Astrocyte of the cerebellum (primary cell): ENCODE data around the gene ZNF319.

Experiments
- DNase-seq: peaks from one replicate; pipeline ENCODE4 v3.0.0-alpha.2; 2011; ENCODE audit warnings: low read depth
- H3K4me3 ChIP-seq: 2 replicates; pipeline ENCODE4 v1.5.1; 2011; ENCODE audit warnings: mild to moderate bottlenecking, low read depth, low read length, moderate library complexity
- in situ Hi-C: cut with HindIII; loops from 2 replicates; pipeline ENCODE4 v1.10.0; 2017; ENCODE audit warnings: low sequenced_read_pairs
- TF ChIP-seq, protein P1 (sequence below): IDR thresholded peaks from 2 replicates; pipeline ENCODE4 v1.5.1; 2012; ENCODE audit warnings: low read length, low read depth, moderate library complexity, mild to moderate bottlenecking; ENCODE audit errors: missing control alignments

The ZNF319 gene

DNA sequence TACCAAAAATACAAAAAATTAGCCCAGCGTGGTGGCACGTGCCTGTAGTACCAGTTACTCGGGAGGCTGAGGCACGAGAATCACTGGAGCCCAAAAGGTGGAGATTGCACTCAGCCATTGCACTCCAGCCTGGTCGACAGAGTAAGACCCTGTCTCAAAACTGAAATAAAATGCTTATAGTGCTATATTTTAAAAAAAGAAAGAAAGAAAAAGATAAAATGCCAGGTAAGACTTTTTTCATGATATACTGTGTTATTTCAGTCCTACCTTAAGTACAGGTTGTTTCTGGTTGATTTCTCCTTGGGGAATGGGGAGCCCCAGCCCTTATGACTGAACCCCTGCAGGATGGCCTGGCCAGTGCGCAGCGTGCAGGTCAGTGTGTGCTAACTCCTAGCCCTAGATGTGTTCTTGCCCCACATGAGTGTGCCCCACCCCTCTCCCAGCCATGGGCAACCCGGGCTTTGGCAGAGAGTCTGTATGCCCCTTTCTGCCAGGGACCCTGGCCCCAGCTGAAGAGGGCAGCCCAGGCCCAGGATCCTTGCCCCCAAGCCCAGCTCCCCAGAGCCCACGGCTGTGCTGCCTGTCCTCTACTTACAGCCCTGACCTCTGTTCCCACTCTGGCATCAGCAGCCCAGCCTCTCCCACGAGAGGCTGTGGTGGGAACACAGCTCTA is 30.9 kb downstream of the ZNF319 start:
- in situ Hi-C loops = no loop called here
- no peak overlapping the region for H3K4me3 ChIP-seq
- TF ChIP-seq, protein P1, sequence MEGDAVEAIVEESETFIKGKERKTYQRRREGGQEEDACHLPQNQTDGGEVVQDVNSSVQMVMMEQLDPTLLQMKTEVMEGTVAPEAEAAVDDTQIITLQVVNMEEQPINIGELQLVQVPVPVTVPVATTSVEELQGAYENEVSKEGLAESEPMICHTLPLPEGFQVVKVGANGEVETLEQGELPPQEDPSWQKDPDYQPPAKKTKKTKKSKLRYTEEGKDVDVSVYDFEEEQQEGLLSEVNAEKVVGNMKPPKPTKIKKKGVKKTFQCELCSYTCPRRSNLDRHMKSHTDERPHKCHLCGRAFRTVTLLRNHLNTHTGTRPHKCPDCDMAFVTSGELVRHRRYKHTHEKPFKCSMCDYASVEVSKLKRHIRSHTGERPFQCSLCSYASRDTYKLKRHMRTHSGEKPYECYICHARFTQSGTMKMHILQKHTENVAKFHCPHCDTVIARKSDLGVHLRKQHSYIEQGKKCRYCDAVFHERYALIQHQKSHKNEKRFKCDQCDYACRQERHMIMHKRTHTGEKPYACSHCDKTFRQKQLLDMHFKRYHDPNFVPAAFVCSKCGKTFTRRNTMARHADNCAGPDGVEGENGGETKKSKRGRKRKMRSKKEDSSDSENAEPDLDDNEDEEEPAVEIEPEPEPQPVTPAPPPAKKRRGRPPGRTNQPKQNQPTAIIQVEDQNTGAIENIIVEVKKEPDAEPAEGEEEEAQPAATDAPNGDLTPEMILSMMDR = no peak
- no peak for DNase-seq

DNA sequence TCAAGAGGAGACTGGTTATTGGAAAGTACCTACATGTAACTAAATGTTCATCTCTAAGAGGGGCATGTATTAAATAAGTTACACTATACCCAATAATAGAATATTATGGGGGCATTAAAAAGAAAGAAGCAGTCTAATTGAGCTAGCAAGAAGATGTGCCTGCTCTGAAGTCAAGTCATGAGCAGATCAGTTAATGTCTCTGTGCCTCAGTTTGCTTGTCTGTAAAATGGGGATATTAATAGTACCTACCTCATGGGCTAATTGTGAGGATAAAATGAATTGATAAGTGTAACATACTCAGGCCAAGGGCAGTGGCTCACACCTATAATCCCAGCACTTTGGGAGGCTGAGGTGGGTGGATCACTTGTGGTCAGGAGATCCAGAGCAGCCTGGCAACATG is 32.6 kb downstream of the ZNF319 start:
- no peak for DNase-seq
- TF ChIP-seq, protein P1 = no peak
- in situ Hi-C loops = no loop called here
- H3K4me3 ChIP-seq = no peak overlapping the region

DNA sequence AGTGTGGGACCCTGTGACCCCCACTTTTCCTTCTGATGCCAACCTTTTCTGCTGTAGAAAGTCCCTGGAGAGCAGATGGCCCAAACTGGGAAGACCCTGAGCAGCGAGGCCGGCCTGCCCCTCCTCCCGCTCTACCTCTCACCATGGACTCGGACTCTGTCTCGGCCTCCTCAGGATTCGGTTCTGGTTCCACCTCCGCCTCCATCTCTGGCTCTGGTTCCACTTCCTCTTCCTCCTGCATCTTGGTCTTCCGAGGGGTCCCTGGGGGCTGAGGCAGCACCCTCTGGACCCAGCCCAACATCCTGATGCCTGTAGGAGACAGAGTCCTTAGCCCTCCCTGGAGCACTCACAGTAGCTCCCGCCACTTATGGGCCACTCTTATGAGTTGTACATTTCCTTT is 33.5 kb downstream of the ZNF319 start:
- TF ChIP-seq, protein P1 = no peak
- DNase-seq = no peak
- in situ Hi-C loops = no loop called here
- no peak overlapping the region for H3K4me3 ChIP-seq

DNA sequence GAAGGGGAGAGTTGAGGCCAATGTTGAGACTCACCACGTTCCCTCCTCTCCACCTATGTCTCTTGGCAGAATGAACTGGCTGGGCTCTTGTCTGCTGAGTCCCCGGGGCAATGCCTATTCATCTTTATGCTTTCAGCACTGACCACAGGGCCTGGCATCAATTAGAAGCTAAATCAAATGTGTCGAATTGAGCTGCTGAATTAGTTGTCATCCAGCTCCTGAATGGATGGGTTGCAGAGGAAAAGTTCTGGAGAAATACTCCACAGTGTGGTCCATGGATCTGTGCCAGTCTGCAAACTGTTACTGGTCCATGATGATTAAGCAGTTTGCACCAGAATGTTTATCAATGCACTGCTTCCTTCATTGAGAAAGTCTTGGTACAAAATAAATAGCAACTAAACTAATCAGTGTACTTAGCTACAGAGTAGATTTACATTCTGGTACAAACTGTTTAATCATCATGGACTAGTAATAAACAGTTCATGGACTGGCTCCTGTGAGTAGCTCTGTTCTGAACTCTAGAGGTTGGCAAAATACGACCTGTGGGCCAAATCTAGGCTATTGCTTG is 34.2 kb downstream of the ZNF319 start:
- DNase-seq = peak; percentile 11
- in situ Hi-C loops = no loop called here
- H3K4me3 ChIP-seq = no peak overlapping the region
- TF ChIP-seq, protein P1 = no peak

DNA sequence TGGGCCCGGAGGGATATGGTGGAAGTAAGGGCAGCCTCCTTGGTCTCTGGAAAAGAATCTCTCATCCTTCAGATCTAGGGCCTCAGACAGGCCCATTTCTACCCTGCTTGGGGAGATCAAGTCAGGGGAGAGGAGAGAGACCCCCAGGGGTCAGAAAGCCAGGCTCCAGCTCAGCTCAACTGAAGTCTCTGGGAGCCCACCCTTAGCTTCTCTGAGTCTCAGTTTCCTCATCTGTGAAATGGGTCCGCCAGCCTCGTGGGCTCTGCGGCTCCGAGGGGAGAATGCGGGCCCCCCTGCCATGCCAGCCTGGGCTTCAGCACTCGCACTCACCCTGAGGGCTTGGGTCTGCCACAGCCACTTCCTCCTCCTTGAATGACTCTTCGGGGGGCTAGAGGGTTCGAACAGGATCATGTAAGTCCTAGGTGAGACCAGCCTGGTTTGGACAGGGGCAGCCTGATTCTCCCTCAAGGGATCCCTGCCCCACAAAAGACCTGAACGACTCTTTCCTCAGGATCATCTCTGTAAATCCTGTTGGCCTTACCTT is 36.2 kb downstream of the ZNF319 start:
- in situ Hi-C loops = no loop called here
- TF ChIP-seq, protein P1 = no peak
- DNase-seq = no peak
- no peak overlapping the region for H3K4me3 ChIP-seq

DNA sequence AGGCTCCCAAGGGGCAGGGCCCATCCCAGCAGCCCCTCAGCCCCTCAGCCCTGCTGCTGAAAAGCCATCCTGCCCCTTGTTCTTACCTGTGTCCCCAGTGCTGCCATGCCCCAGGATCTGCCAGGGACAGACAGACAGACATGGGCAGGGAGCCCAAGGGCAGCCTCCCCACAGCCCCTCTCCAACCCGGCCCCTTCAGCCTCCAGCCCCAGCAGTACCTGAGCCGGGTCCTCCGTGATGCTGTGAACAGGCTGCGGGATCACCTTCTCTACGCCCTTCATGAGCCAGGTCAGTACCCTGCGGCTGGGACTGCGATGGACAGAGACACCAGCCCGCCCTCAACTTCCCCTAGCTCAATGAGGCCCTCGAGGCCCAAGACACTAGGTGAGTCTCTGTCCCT is 37.7 kb downstream of the ZNF319 start:
- in situ Hi-C loops = no loop called here
- no peak overlapping the region for H3K4me3 ChIP-seq
- TF ChIP-seq, protein P1 = no peak

More for the DNA sequence above, 37.7 kb downstream of the ZNF319 start:
- no peak for DNase-seq
